ENCODE data around the gene KIAA0513. TPM values are rescaled to one million over a fixed set of nuclear protein-coding genes. Genes with fewer than 3 reads are reported as not detected.

KIAA0513 gene
- total and polyA plus RNA-seq, 2 of the 13 experiments (the other 11 are each of a cell fraction or from before 2014, with no cell fraction given): 1.8 TPM

DNA sequence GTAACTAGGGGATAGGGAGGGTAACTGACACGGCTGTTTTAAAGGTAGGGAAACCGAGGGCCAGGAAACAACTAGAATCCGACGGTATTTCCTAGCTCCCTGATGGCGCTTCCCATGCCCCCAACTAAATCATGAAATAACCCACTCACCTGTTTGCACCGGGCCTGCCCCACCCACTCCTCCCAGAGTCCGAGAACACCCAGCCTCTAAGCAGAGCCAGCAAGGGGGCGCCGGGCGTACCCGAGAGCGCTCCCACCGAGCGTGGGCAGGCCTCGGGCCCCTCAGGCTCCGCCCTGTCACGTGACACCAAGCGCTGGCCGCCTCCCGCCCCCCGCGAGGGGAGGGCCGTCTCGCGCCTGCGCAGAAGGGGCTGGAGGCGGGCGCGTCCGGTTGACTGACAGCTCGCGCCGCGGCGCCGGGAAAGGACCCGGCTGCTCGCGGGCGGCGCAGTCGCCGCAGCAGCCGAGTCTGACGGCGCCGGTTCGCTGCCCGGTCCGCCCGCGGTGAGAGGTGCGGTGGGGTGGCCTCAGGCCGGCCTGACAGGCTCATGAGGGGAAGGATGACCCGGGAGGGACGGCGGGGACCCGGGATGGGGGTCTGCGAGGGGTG, at the start of gene KIAA0513 (continued):
- TF ChIP-seq, protein P1, sequence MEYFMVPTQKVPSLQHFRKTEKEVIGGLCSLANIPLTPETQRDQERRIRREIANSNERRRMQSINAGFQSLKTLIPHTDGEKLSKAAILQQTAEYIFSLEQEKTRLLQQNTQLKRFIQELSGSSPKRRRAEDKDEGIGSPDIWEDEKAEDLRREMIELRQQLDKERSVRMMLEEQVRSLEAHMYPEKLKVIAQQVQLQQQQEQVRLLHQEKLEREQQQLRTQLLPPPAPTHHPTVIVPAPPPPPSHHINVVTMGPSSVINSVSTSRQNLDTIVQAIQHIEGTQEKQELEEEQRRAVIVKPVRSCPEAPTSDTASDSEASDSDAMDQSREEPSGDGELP (IDR thresholded peaks at IDR 0.05; ENCODE audit: borderline replicate concordance, low read depth): peak; percentile 53; the same call in 1 of the 2 replicates
- peak; percentile 79; the same call in 1 of the 2 replicates for TF ChIP-seq GTF2F1 (IDR thresholded peaks at IDR 0.05; ENCODE audit: low read length)
- peak; percentile 86 for TF ChIP-seq ZFY (CRISPR knock-in tag; IDR thresholded peaks at IDR 0.05)
- TF ChIP-seq CHD2 (IDR thresholded peaks at IDR 0.05; ENCODE audit: low read depth, low read length): peak; percentile 48; the same call in 1 of the 2 replicates
- peak; percentile 86 for TF ChIP-seq XRCC5 (optimal IDR thresholded peaks at IDR 0.05; ENCODE audit: low read length)
- TF ChIP-seq ZNF629 (CRISPR knock-in tag; conservative IDR thresholded peaks at IDR 0.05): no peak
- no peak for TF ChIP-seq SIX1 (CRISPR knock-in tag; IDR thresholded peaks at IDR 0.05; ENCODE audit: borderline replicate concordance)
- TF ChIP-seq FOSL1 (CRISPR knock-in tag; IDR thresholded peaks at IDR 0.05; ENCODE audit: borderline replicate concordance): no peak
- no peak; the same call in 1 of the 2 replicates for TF ChIP-seq KMT2B (CRISPR knock-in tag; IDR thresholded peaks at IDR 0.05)
- TF ChIP-seq MAFK (conservative IDR thresholded peaks at IDR 0.05 in 1 of 2, IDR thresholded peaks at IDR 0.05 in 1 of 2; ENCODE audit: low read length in 2 of 2): no peak
- peak; percentile 70; the same call in 1 of the 2 replicates for TF ChIP-seq HOXA3 (CRISPR knock-in tag; IDR thresholded peaks at IDR 0.05)
- TF ChIP-seq, protein P2, sequence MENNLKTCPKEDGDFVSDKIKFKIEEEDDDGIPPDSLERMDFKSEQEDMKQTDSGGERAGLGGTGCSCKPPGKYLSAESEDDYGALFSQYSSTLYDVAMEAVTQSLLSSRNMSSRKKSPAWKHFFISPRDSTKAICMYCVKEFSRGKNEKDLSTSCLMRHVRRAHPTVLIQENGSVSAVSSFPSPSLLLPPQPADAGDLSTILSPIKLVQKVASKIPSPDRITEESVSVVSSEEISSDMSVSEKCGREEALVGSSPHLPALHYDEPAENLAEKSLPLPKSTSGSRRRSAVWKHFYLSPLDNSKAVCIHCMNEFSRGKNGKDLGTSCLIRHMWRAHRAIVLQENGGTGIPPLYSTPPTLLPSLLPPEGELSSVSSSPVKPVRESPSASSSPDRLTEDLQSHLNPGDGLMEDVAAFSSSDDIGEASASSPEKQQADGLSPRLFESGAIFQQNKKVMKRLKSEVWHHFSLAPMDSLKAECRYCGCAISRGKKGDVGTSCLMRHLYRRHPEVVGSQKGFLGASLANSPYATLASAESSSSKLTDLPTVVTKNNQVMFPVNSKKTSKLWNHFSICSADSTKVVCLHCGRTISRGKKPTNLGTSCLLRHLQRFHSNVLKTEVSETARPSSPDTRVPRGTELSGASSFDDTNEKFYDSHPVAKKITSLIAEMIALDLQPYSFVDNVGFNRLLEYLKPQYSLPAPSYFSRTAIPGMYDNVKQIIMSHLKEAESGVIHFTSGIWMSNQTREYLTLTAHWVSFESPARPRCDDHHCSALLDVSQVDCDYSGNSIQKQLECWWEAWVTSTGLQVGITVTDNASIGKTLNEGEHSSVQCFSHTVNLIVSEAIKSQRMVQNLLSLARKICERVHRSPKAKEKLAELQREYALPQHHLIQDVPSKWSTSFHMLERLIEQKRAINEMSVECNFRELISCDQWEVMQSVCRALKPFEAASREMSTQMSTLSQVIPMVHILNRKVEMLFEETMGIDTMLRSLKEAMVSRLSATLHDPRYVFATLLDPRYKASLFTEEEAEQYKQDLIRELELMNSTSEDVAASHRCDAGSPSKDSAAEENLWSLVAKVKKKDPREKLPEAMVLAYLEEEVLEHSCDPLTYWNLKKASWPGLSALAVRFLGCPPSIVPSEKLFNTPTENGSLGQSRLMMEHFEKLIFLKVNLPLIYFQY (CRISPR knock-in tag; IDR thresholded peaks at IDR 0.05; ENCODE audit: borderline replicate concordance): no peak
- no peak for TF ChIP-seq KDM3A (CRISPR knock-in tag; IDR thresholded peaks at IDR 0.05; ENCODE audit: low read depth)
- TF ChIP-seq ZFX (CRISPR knock-in tag; IDR thresholded peaks at IDR 0.05; ENCODE audit: low read depth): peak; percentile 92
- TF ChIP-seq MXD4 (CRISPR knock-in tag; IDR thresholded peaks at IDR 0.05): peak; percentile 69; the same call in 1 of the 2 replicates
- TF ChIP-seq, protein P3, sequence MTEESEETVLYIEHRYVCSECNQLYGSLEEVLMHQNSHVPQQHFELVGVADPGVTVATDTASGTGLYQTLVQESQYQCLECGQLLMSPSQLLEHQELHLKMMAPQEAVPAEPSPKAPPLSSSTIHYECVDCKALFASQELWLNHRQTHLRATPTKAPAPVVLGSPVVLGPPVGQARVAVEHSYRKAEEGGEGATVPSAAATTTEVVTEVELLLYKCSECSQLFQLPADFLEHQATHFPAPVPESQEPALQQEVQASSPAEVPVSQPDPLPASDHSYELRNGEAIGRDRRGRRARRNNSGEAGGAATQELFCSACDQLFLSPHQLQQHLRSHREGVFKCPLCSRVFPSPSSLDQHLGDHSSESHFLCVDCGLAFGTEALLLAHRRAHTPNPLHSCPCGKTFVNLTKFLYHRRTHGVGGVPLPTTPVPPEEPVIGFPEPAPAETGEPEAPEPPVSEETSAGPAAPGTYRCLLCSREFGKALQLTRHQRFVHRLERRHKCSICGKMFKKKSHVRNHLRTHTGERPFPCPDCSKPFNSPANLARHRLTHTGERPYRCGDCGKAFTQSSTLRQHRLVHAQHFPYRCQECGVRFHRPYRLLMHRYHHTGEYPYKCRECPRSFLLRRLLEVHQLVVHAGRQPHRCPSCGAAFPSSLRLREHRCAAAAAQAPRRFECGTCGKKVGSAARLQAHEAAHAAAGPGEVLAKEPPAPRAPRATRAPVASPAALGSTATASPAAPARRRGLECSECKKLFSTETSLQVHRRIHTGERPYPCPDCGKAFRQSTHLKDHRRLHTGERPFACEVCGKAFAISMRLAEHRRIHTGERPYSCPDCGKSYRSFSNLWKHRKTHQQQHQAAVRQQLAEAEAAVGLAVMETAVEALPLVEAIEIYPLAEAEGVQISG (CRISPR knock-in tag; IDR thresholded peaks at IDR 0.05): peak; percentile 52; the same call in 1 of the 2 replicates
- no peak for TF ChIP-seq FLYWCH1 (CRISPR knock-in tag; IDR thresholded peaks at IDR 0.05)
- peak; percentile 98 for TF ChIP-seq SP4 (CRISPR knock-in tag; IDR thresholded peaks at IDR 0.05)
- TF ChIP-seq NFATC3 (CRISPR knock-in tag; IDR thresholded peaks at IDR 0.05): no peak
- no peak for TF ChIP-seq REL (CRISPR knock-in tag; conservative IDR thresholded peaks at IDR 0.05)
- TF ChIP-seq MIER3 (CRISPR knock-in tag; IDR thresholded peaks at IDR 0.05; ENCODE audit: borderline replicate concordance): 0 out of 2 replicates have a peak, but pooled peaks have one; percentile 39

Measured in HepG2 (cell line).